OCI-LY1 (cell line): ENCODE data around the gene FCSK.

Source experiments
- H2AFZ ChIP-seq: fragments of 200-600 bp; sonication (generic), shearing (Covaris generic); 2 replicates; pipeline ENCODE4 v1.6.0; 2014; ENCODE audit warnings: antibody characterized with exemption, mild to moderate bottlenecking, low read length
- H3F3A ChIP-seq: fragments of 200-600 bp; sonication (generic), shearing (Covaris generic); 2 replicates; pipeline ENCODE4 v1.6.0; 2014; ENCODE audit warnings: mild to moderate bottlenecking, antibody characterized with exemption, low read length, moderate library complexity; ENCODE audit not compliant: insufficient read depth
- H3K27ac ChIP-seq: fragments of 200-600 bp; sonication (generic); 2 replicates; pipeline ENCODE4 v1.5.1; 2014; ENCODE audit warnings: low read length, mixed run types, mild to moderate bottlenecking, low read depth; ENCODE audit not compliant: poor library complexity, severe bottlenecking
- H3K27me3 ChIP-seq: fragments of 200-600 bp; sonication (generic); 2 replicates; pipeline ENCODE4 v1.6.0; 2014; ENCODE audit warnings: antibody characterized with exemption, mild to moderate bottlenecking, low read length, moderate library complexity; ENCODE audit not compliant: insufficient read depth
- H3K36me3 ChIP-seq: fragments of 200-600 bp; sonication (generic); 2 replicates; pipeline ENCODE4 v1.6.1; 2014; ENCODE audit warnings: mild to moderate bottlenecking, antibody characterized with exemption, low read length, moderate library complexity, mixed read lengths; ENCODE audit not compliant: insufficient read depth
- H3K4me1 ChIP-seq: fragments of 200-600 bp; sonication (generic); 2 replicates; pipeline ENCODE4 v1.5.1; 2014; ENCODE audit warnings: mild to moderate bottlenecking, low read length, moderate library complexity; ENCODE audit not compliant: insufficient read depth, severe bottlenecking
- H3K4me2 ChIP-seq: fragments of 200-600 bp; sonication (generic), shearing (Covaris generic); 2 replicates; pipeline ENCODE4 v1.6.1; 2014; ENCODE audit warnings: low read length
- H3K4me3 ChIP-seq: fragments of 200-600 bp; sonication (generic); 2 replicates; pipeline ENCODE4 v1.5.1; 2014; ENCODE audit warnings: low read length, low read depth, mild to moderate bottlenecking, mixed read lengths; ENCODE audit not compliant: poor library complexity, severe bottlenecking
- H3K79me2 ChIP-seq: fragments of 200-600 bp; shearing (Covaris generic); 2 replicates; pipeline ENCODE4 v1.6.1; 2016; ENCODE audit warnings: mixed run types, low read length, mixed read lengths; ENCODE audit not compliant: insufficient read depth
- H3K9ac ChIP-seq: fragments of 200-600 bp; sonication (generic), shearing (Covaris generic); 2 replicates; pipeline ENCODE4 v1.6.1; 2014; ENCODE audit warnings: mild to moderate bottlenecking, low read length, mixed read lengths
- H3K9me2 ChIP-seq: fragments of 200-600 bp; sonication (generic), shearing (Covaris generic); 2 replicates; pipeline ENCODE4 v1.6.1; 2014; ENCODE audit warnings: low read depth, mild to moderate bottlenecking, low read length, mixed read lengths
- H3K9me3 ChIP-seq: fragments of 200-600 bp; shearing (Covaris generic); 2 replicates; pipeline ENCODE4 v1.6.1; 2014; ENCODE audit warnings: low read length, mixed read lengths
- H4K20me1 ChIP-seq: fragments of 200-600 bp; sonication (generic), shearing (Covaris generic); 2 replicates; pipeline ENCODE4 v1.6.0; 2016; ENCODE audit warnings: mild to moderate bottlenecking, low read length; ENCODE audit not compliant: insufficient read depth
- EZH2 ChIP-seq: fragments of 200-600 bp; sonication (generic), shearing (Covaris generic); IDR thresholded peaks from 2 replicates; pipeline ENCODE4 v1.8.0; 2017; ENCODE audit warnings: borderline replicate concordance, mixed run types, mild to moderate bottlenecking, antibody characterized with exemption, low read length, moderate library complexity, mixed read lengths
- TF ChIP-seq, protein P1 (sequence below): fragments of 200-600 bp; sonication (generic), shearing (Covaris generic); IDR thresholded peaks from 2 replicates; pipeline ENCODE4 v1.5.1; 2017; ENCODE audit warnings: mild to moderate bottlenecking, antibody characterized with exemption, low read length, moderate library complexity, mixed read lengths

FCSK gene

GRCh38 chr16:70520612-70521297, 66.4 kb downstream of the FCSK start:
- no peaks in the 10 kb centered on the region for H4K20me1 ChIP-seq
- peaks cover 37% of the 10 kb centered on the region for H3K36me3 ChIP-seq
- H3K27ac ChIP-seq = peak overlapping the region; percentile 29
- H3K27me3 ChIP-seq = no peaks in the 10 kb centered on the region
- H3K9me3 ChIP-seq = no peaks in the 10 kb centered on the region
- H3K9me2 ChIP-seq = no peaks in the 10 kb centered on the region
- no peaks in the 10 kb centered on the region for H3F3A ChIP-seq
- H3K4me2 ChIP-seq = peak overlapping the region; percentile 4; the same call in 1 of the 2 replicates
- no peak overlapping the region for H2AFZ ChIP-seq
- TF ChIP-seq, protein P1, sequence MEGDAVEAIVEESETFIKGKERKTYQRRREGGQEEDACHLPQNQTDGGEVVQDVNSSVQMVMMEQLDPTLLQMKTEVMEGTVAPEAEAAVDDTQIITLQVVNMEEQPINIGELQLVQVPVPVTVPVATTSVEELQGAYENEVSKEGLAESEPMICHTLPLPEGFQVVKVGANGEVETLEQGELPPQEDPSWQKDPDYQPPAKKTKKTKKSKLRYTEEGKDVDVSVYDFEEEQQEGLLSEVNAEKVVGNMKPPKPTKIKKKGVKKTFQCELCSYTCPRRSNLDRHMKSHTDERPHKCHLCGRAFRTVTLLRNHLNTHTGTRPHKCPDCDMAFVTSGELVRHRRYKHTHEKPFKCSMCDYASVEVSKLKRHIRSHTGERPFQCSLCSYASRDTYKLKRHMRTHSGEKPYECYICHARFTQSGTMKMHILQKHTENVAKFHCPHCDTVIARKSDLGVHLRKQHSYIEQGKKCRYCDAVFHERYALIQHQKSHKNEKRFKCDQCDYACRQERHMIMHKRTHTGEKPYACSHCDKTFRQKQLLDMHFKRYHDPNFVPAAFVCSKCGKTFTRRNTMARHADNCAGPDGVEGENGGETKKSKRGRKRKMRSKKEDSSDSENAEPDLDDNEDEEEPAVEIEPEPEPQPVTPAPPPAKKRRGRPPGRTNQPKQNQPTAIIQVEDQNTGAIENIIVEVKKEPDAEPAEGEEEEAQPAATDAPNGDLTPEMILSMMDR = no peak
- TF ChIP-seq EZH2 = no peak
- H3K79me2 ChIP-seq = peaks cover 26% of the 10 kb centered on the region
- no peak overlapping the region for H3K4me3 ChIP-seq
- peaks cover 31% of the 10 kb centered on the region for H3K4me1 ChIP-seq
- H3K9ac ChIP-seq = no peak overlapping the region; the same call in 1 of the 2 replicates

- no peaks in the 10 kb centered on the region for H3K27me3 ChIP-seq
- H3K27ac ChIP-seq = peak overlapping the region; percentile 87
- H3K36me3 ChIP-seq = peaks cover 40% of the 10 kb centered on the region
- H3K9me2 ChIP-seq = no peaks in the 10 kb centered on the region
- no peak overlapping the region for H2AFZ ChIP-seq
- no peaks in the 10 kb centered on the region for H3K9me3 ChIP-seq
- peak overlapping the region; percentile 75 for H3K4me2 ChIP-seq
- peaks cover 42% of the 10 kb centered on the region for H3K79me2 ChIP-seq
- no peak for TF ChIP-seq EZH2
- TF ChIP-seq, protein P1 = no peak
- H3K9ac ChIP-seq = peak overlapping the region; percentile 98
- H3K4me3 ChIP-seq = peak overlapping the region; percentile 91
- peaks cover 48% of the 10 kb centered on the region for H3K4me1 ChIP-seq
- H3F3A ChIP-seq = no peaks in the 10 kb centered on the region
- peaks cover 5% of the 10 kb centered on the region for H4K20me1 ChIP-seq
These were observed 68.1 kb downstream of the FCSK start for GRCh38 chr16:70522216-70523075.

DNA sequence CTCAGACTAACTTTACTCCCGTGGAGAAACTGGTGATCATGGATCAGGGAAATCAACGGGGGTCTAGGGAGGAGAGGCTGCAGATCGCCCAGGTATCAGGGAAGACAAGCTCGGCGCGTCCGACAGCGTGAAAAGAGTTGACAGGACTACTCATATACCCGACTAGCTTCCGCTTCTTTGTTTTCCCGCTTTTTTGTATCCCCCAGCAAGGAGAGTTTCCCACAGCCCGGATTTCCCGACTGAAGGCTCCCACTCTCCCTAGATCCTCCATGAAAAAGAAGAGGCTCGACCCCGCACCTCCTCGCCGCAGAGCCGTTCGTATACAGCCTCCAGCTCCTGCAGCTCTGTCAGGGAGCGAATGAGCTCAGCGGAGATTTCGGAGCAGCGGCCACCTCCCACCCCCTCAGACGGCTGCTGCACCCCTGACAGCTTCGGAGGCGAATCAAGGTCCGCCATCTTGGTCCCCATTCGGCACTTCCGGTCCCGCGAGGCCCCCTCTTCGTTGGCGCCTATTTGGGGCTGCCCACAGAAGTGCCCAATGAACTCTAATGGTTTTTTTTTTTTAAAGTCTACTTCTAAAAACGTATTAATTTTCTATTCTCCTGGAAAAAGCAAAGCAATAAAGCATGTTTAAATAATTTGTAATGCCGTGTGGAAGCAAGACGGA, 68.8 kb downstream of the FCSK start, which contains the start of gene COG4:
TSS of gene COG4 (minus strand) at position 479 of the 667 bp plus-strand sequence. CDS start at position 468, 11 bp downstream.
- Histone ChIP-seq H3K9me3 (no peaks in the 10 kb centered on the region), H3F3A (no peaks in the 10 kb centered on the region), H2AFZ (no peak within 1 kb of the TSS), H3K79me2 (peaks cover 50% of the 10 kb centered on the region), H3K27me3 (no peaks in the 10 kb centered on the region), H3K9ac (peak within 1 kb of the TSS; percentile 98), H3K27ac (peak within 1 kb of the TSS; percentile 87), H3K9me2 (no peaks in the 10 kb centered on the region), H3K4me2 (peak within 1 kb of the TSS; percentile 75), H3K36me3 (peaks cover 45% of the 10 kb centered on the region), H3K4me3 (peak within 1 kb of the TSS; percentile 91), H3K4me1 (peaks cover 52% of the 10 kb centered on the region), H4K20me1 (peaks cover 5% of the 10 kb centered on the region)
- TF ChIP-seq, protein P1 = no peak
- no peak for TF ChIP-seq EZH2
